Subcutaneous adipose tissue (tissue), 4 donors: Measurements from ENCODE around the gene PTPRG. TPM values are rescaled to one million over a fixed set of nuclear protein-coding genes. Genes with fewer than 3 reads are reported as not detected.

Experiments used
- CTCF ChIP-seq: fragments of 450-650 bp; IDR thresholded peaks from one replicate; pipeline ENCODE4 v1.5.1; 2016; ENCODE audit warnings: low read depth, mild to moderate bottlenecking, control low read depth, antibody characterized with exemption, moderate library complexity
- total RNA-seq, 4 donors: library from RNA; depleted of rRNA; stranded (reverse); fragments of >200 nt; gene quantifications; one replicate each; pipeline ENCODE4 v1.1.0, GENCODE V29; 2016

Gene PTPRG
- total RNA-seq, 4 donors from 2014 or later: 115 to 164 (median 159) TPM

DNA sequence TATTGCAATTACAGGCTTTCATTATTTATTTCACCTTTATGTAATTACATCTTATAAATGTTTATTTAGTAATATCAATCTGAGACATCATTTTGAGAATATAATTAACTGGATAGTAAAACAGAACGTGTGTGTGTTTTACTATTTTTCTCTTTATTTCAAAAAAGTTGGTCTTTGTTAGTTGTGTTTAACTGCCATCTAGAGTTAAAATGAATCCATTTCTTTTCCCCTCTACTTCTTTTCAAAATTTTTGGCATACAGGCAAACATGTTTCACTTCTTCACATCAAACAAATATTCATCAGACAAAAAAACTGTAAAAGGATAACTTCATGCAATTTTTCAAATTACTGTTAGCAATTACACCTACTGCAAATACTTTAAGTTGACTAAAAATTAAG is 750.8 kb downstream of the PTPRG start:
- no peak for TF ChIP-seq CTCF

DNA sequence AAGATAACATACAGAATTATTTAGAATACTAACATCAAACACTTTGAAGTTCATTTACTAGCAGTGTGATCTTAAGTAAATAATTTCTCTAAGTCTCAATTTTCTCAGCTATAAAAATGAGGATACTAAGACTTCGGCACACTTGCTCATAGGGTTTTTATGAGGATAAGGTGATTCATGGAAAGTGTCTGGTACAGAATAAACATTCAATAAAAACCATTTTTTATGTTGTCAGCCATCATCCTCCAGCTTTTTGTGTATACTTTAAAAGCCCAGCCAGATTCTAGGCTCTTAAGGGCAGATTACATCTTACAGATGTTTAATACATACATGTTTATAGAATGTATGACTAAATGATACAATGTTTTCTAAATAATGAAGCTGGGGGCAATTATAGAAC is 755.2 kb downstream of the PTPRG start:
- no peak for TF ChIP-seq CTCF

- TF ChIP-seq CTCF: no peak
Observed at GRCh38 chr3:62318365-62318751, 757.0 kb downstream of the PTPRG start.

DNA sequence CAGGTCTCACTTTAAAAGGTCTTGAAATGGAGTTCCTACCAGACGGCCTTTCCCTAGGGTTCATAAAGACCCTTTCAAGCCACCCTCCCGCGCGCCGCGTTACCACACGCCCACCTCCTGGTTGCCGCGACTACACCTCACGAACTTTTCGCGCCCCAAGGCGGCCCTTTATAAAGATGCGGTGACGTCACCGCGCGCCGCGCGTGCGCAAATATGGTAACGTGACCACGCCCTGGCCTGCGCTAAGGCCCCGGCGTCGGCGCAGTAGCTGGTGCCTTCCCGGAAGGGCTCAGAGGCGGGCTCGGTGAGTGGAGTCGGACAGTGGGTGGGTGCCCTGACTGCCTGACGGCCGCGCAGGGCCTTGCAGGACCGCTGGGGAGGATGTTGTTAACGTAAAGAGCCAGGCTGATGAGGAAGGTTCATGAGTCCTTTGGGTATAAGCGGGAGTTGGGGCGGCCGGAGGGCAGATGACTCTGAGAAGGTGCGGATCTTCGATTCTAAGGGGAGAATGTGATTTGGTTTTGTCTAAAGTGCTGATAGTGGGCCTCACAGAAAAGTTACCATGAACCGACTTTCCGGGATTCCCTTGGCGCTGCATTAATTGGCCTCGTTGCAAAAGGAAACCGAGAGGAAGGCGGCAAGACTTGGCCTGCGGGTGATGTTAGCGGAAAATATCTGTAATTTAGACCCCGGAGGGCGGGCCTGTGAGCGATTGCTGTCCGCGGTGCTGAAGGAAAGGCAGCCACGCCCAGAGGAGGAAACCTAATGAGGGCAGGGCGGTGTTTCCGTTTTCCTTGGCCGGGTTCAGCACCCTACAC is 757.6 kb downstream of the PTPRG start:
- no peak for TF ChIP-seq CTCF

GRCh38 chr3:62319570-62320243 is 758.3 kb downstream of the PTPRG start:
- no peak for TF ChIP-seq CTCF

- TF ChIP-seq CTCF: no peak
Observed at GRCh38 chr3:62323241-62323640, 761.9 kb downstream of the PTPRG start.

GRCh38 chr3:62325896-62326295 is 764.5 kb downstream of the PTPRG start:
- no peak for TF ChIP-seq CTCF
